IMR-90 (cell line): ENCODE measurements around the gene RIPOR3.

Experiments
- CTCF ChIP-seq: conservative IDR thresholded peaks from 2 replicates; pipeline ENCODE4 v1.5.1; 2012; ENCODE audit warnings: mild to moderate bottlenecking, low read depth, low read length, improper control_type of control experiment
- FOS ChIP-seq: fragments of 150-350 bp; IDR thresholded peaks from 2 replicates; pipeline ENCODE4 v1.6.1; 2016; ENCODE audit warnings: low read depth, low read length
- POLR2A ChIP-seq: IDR thresholded peaks from 2 replicates; pipeline ENCODE4 v1.6.1; 2012; ENCODE audit warnings: mild to moderate bottlenecking, low read depth, low read length
- RAD21 ChIP-seq: IDR thresholded peaks from 2 replicates; pipeline ENCODE4 v1.6.1; 2012; ENCODE audit warnings: low read length, improper control_type of control experiment
- RFX5 ChIP-seq: IDR thresholded peaks from 2 replicates; pipeline ENCODE4 v1.8.0; 2012; ENCODE audit warnings: low read depth, mild to moderate bottlenecking, low read length, moderate library complexity

DNA sequence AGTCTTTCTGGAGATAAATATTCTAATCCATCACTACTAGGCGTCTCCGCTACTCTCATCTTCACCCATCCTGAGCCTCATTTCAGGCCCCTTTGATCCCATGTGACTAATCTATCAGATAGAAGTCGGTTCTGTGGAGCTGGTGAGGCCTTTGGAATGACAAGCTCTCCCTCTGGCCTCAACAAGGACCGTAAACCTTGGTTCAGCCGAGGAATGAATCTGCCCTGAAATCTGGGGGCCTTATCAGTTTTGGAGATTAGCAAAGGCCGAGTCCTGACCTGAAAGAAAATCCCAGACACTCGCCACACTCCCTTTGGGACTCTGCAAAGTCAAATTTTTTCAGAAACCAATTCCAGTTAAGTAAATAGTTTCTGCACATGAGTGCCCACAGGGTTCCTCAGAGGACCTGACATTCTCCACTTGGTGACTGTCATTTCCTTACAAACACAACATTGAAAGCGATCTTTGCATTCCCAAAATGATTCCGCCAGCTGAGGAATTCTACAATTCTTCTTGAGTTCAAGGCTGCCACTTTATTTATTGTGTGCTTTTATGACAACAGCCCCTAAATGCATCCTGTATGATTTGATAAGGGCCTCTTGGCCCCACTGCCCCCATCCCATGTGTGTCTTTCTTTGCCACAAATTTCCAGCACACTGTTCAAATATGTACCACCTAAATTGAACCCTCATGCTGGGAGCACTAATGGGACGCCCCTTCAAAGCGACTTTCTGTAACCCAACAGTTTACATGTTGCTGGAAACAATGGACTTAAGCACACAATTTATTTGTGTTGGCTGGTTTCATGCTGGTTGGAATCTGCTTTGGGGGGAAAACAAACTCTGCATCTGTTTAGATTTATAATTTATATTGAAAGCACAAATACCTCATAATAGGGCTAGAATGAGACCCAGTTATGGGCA is 10.0 kb upstream of the RIPOR3 start:
- TF ChIP-seq RFX5 (no peak), CTCF (no peak), POLR2A (no peak), RAD21 (no peak), FOS (no peak)
